ENCODE data around the gene ZXDC. TPM values are rescaled to one million over a fixed set of nuclear protein-coding genes. Genes with fewer than 3 reads are reported as not detected.

ZXDC gene
- total RNA-seq, 1 experiment from 2014 or later, result 33.3 TPM

- TF ChIP-seq CTCF (IDR thresholded peaks at IDR 0.05), result no peak
- no peak for TF ChIP-seq SIN3A (IDR thresholded peaks at IDR 0.05; ENCODE audit: borderline replicate concordance, insufficient read depth, low read depth, low read length)
- TF ChIP-seq REST (IDR thresholded peaks at IDR 0.05; ENCODE audit: insufficient read depth in 1 of 2, low read depth in 2 of 2, low read length in 1 of 2), result no peak
- TF ChIP-seq POLR2AphosphoS5 (IDR thresholded peaks at IDR 0.05; ENCODE audit: low read depth, low read length), result no peak
- DNase-seq (ENCODE audit: low read depth, low spot score), result no peak
- H3K27ac ChIP-seq (ENCODE audit: low read length), result no peak overlapping the region
- H3K4me1 ChIP-seq (ENCODE audit: control insufficient read depth, insufficient read depth, low read length), result no peaks in the 10 kb centered on the region; the same call in 1 of the 2 replicates
- CTCF ChIA-PET, result no interaction called here
- intact Hi-C loops (cut with micrococcal nuclease; ENCODE audit: unreplicated experiment) (no loop called here), in situ Hi-C loops (cut with HindIII; ENCODE audit: low pct_unique_long_range_greater_than_20kb, low sequenced_read_pairs) (no loop called here)
- H3K4me3 ChIP-seq (ENCODE audit: low read depth in 2 of 2, low read length in 2 of 2), result no peak overlapping the region
- no peaks in the 10 kb centered on the region for H3K27me3 ChIP-seq (ENCODE audit: control insufficient read depth, insufficient read depth, low read length)
- H3K9me3 ChIP-seq (ENCODE audit: control insufficient read depth, insufficient read depth, low read depth, low read length), result no peaks in the 10 kb centered on the region
- ATAC-seq, result no peak
- POLR2A ChIA-PET, result no interaction called here
- no peaks in the 10 kb centered on the region for H3K36me3 ChIP-seq (ENCODE audit: control insufficient read depth, insufficient read depth, low read length)
- BruUV-seq (replicated peaks), result no TSS peak
These were observed 22.3 kb upstream of the ZXDC start for GRCh38 chr3:126497956-126498355.

GRCh38 chr3:126496894-126497850 is 21.5 kb upstream of the ZXDC start:
- Histone ChIP-seq H3K27ac (ENCODE audit: low read length) (no peak overlapping the region), H3K4me3 (ENCODE audit: low read depth in 2 of 2, low read length in 2 of 2) (no peak overlapping the region), H3K27me3 (ENCODE audit: control insufficient read depth, insufficient read depth, low read length) (no peaks in the 10 kb centered on the region), H3K36me3 (ENCODE audit: control insufficient read depth, insufficient read depth, low read length) (no peaks in the 10 kb centered on the region), H3K9me3 (ENCODE audit: control insufficient read depth, insufficient read depth, low read depth, low read length) (no peaks in the 10 kb centered on the region), H3K4me1 (ENCODE audit: control insufficient read depth, insufficient read depth, low read length) (no peaks in the 10 kb centered on the region; the same call in 1 of the 2 replicates)
- ATAC-seq (no peak), DNase-seq (ENCODE audit: low read depth, low spot score) (no peak)
- POLR2A ChIA-PET, result interaction anchor here (0.6 kb wide), 1 partner anchor 32 kb away, joined by 3 read pairs; no protein-coding TSS in a partner anchor
- intact Hi-C loops (cut with micrococcal nuclease; ENCODE audit: unreplicated experiment), result no loop called here
- TF ChIP-seq POLR2AphosphoS5 (IDR thresholded peaks at IDR 0.05; ENCODE audit: low read depth, low read length) (no peak), CTCF (IDR thresholded peaks at IDR 0.05) (no peak), SIN3A (IDR thresholded peaks at IDR 0.05; ENCODE audit: borderline replicate concordance, insufficient read depth, low read depth, low read length) (no peak)
- no TSS peak for BruUV-seq (replicated peaks)
- CTCF ChIA-PET, result no interaction called here
- in situ Hi-C loops (cut with HindIII; ENCODE audit: low pct_unique_long_range_greater_than_20kb, low sequenced_read_pairs), result no loop called here

Data from Panc1 (cell line).